Heart left ventricle (tissue), 13 donors: ENCODE results near the gene ACP4.

Experiments used
- POLR2A ChIP-seq, 2 donors: fragments of 450-650 bp; IDR thresholded peaks; one replicate each; pipeline ENCODE4 v1.6.1; 2017; ENCODE audit warnings: antibody characterized with exemption in 2 of 2, mild to moderate bottlenecking in 2 of 2, moderate library complexity in 2 of 2
- TF ChIP-seq, protein P1 (sequence below), 12 donors: fragments of 200-600 bp; sonication (generic) in 4 of 12; IDR thresholded peaks; one replicate each; pipeline versions ENCODE4 v1.5.0 to v1.8.0; 2018 to 2022; ENCODE audit warnings: antibody characterized with exemption in 12 of 12, mild to moderate bottlenecking in 5 of 12
- donor health status: ischemic (EF 13 %, LVEDD 7.1; RV severe dilation, severe dysfunction).
- donor health status: DM: no; HTN: yes; CAD: no.
- donor health status: DM: no; HTN: no; CAD: no.
- donor health status: ischemic (EF 25% LVEDD 6.9; RV normal size, moderate dysfunction).
- donor health status: ischemic (EF 25% LVEDD 5.7; RV mildly dilated, moderate dysfunction).
- donor health status: ischemic (EF 35%, LVEDD 5.7; RV mildly dilated, moderate dysfunction).
- donor health status: nonischemic (EF 11% LVEDD 7.7; RV severe dilation, severe dysfunction).
- donor health status: DM: yes; HTN: yes; CAD: no.
- donor health status: PGD.
- donor health status: ischemic (EF 29% LVEDD 5.4; RV normal size, mild dysfunction).
- donor health status: nonischemic (EF 23%, LVEDD 6.1; RV moderate dilation, normal function).

- TF ChIP-seq, protein P1, sequence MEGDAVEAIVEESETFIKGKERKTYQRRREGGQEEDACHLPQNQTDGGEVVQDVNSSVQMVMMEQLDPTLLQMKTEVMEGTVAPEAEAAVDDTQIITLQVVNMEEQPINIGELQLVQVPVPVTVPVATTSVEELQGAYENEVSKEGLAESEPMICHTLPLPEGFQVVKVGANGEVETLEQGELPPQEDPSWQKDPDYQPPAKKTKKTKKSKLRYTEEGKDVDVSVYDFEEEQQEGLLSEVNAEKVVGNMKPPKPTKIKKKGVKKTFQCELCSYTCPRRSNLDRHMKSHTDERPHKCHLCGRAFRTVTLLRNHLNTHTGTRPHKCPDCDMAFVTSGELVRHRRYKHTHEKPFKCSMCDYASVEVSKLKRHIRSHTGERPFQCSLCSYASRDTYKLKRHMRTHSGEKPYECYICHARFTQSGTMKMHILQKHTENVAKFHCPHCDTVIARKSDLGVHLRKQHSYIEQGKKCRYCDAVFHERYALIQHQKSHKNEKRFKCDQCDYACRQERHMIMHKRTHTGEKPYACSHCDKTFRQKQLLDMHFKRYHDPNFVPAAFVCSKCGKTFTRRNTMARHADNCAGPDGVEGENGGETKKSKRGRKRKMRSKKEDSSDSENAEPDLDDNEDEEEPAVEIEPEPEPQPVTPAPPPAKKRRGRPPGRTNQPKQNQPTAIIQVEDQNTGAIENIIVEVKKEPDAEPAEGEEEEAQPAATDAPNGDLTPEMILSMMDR (IDR thresholded peaks at IDR 0.05), result no peak
- no peak for TF ChIP-seq POLR2A (IDR thresholded peaks at IDR 0.05)
Measured at GRCh38 chr19:50796634-50797428, 6.6 kb downstream of the ACP4 start.
